HCT116 (cell line): ENCODE measurements around the gene HAPLN2.

ENCODE experiments used
- EZH2 ChIP-seq: fragments of 200-600 bp; sonication (generic); IDR thresholded peaks from 2 replicates; pipeline ENCODE4 v1.6.1; 2017; ENCODE audit warnings: antibody characterized with exemption, mixed run types
- EZH2phosphoT487 ChIP-seq: fragments of 200-600 bp; IDR thresholded peaks from 2 replicates; pipeline ENCODE4 v1.6.1; 2018; ENCODE audit warnings: antibody characterized with exemption, borderline replicate concordance
- JUND ChIP-seq: IDR thresholded peaks from 2 replicates; pipeline ENCODE4 v1.6.1; 2012
- POLR2A ChIP-seq: IDR thresholded peaks from 2 replicates; pipeline ENCODE4 v1.7.0; 2011; ENCODE audit warnings: borderline replicate concordance; ENCODE audit not compliant: insufficient read depth, insufficient read length; ENCODE audit errors: extremely low read depth
- POLR2AphosphoS5 ChIP-seq: IDR thresholded peaks from 2 replicates; pipeline ENCODE4 v1.6.1; 2011; ENCODE audit warnings: mild to moderate bottlenecking, low read depth, low read length, moderate library complexity
- RAD21 ChIP-seq: IDR thresholded peaks from 2 replicates; pipeline ENCODE4 v1.6.1; 2012; ENCODE audit warnings: low read depth, mild to moderate bottlenecking
- SIN3A ChIP-seq: IDR thresholded peaks from 2 replicates; pipeline ENCODE4 v1.6.1; 2012; ENCODE audit warnings: low read depth
- SRF ChIP-seq: IDR thresholded peaks from 2 replicates; pipeline ENCODE4 v1.6.1; 2012; ENCODE audit warnings: low read depth
- YY1 ChIP-seq: IDR thresholded peaks from 2 replicates; pipeline ENCODE4 v1.6.1; 2011; ENCODE audit warnings: low read length, low read depth, moderate library complexity, mild to moderate bottlenecking; ENCODE audit not compliant: insufficient replicate concordance; ENCODE audit errors: extremely low read depth
- ZNF274 ChIP-seq: fragments of 200-500 bp; sonication (Bioruptor generic); IDR thresholded peaks from 2 replicates; pipeline ENCODE4 v1.6.1; 2014; ENCODE audit warnings: mild to moderate bottlenecking, low read depth, low read length, inconsistent platforms
- TF ChIP-seq, protein P1 (sequence below), 3 experiments: fragments of 200-600 bp in 1 of 3; sonication (generic) in 1 of 3; IDR thresholded peaks in 2 of 3; conservative IDR thresholded peaks in 1 of 3; 2 replicates each; pipeline ENCODE4 v1.5.1; 2012 to 2017; ENCODE audit warnings: low read depth in 2 of 3, low read length in 2 of 3, antibody characterized with exemption in 1 of 3, borderline replicate concordance in 1 of 3, control low read depth in 1 of 3, mild to moderate bottlenecking in 1 of 3, mixed read lengths in 1 of 3, mixed run types in 1 of 3, moderate library complexity in 1 of 3; ENCODE audit not compliant: insufficient read depth in 1 of 3
- TF ChIP-seq, protein P2 (sequence below): IDR thresholded peaks from 2 replicates; pipeline ENCODE4 v1.6.1; 2012
- TF ChIP-seq, protein P3 (sequence below): IDR thresholded peaks from 2 replicates; pipeline ENCODE4 v1.6.1; 2012; ENCODE audit warnings: low read depth
- TF ChIP-seq, protein P4 (sequence below): IDR thresholded peaks from 2 replicates; pipeline ENCODE4 v1.6.1; 2012

DNA sequence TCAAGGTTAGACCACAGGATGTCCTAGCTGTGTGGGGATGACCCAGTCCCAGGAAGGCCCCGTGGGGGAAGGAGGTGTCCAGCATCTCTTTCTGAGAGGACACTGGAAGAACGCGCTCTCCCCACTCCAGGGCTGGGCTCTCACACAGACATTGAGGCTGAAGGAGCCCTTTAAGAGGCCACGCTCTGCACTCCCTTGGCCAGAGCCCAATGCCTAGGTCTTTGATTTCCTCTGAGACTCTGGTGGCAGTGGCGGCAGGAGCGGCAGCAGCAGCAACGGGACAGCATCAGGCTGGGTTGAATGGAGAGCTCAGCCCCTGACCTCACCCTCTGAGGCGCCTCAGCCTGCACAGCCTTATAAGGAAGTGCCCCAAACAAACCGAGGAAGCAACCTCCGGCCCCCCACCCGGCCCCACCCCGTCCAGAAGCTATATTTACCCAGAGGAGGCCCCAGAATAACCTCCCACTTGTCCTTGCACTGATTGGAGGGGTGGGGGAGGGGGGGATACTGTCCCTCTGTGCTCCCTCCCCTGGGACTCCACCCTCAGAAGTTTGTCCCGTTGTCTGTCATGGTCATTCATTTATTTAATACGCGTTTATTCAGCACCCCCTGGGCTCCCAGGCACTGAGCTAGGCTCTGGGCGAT, 45.7 kb downstream of the HAPLN2 start:
- TF ChIP-seq, protein P1, sequence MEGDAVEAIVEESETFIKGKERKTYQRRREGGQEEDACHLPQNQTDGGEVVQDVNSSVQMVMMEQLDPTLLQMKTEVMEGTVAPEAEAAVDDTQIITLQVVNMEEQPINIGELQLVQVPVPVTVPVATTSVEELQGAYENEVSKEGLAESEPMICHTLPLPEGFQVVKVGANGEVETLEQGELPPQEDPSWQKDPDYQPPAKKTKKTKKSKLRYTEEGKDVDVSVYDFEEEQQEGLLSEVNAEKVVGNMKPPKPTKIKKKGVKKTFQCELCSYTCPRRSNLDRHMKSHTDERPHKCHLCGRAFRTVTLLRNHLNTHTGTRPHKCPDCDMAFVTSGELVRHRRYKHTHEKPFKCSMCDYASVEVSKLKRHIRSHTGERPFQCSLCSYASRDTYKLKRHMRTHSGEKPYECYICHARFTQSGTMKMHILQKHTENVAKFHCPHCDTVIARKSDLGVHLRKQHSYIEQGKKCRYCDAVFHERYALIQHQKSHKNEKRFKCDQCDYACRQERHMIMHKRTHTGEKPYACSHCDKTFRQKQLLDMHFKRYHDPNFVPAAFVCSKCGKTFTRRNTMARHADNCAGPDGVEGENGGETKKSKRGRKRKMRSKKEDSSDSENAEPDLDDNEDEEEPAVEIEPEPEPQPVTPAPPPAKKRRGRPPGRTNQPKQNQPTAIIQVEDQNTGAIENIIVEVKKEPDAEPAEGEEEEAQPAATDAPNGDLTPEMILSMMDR (IDR thresholded peaks at IDR 0.05 in 2 of 3, conservative IDR thresholded peaks at IDR 0.05 in 1 of 3; ENCODE audit: borderline replicate concordance in 1 of 3, insufficient read depth in 1 of 3, low read depth in 2 of 3, low read length in 2 of 3): no peak
- TF ChIP-seq EZH2 (no peak), RAD21 (no peak), EZH2phosphoT487 (no peak), ZNF274 (no peak), POLR2AphosphoS5 (no peak), POLR2A (no peak), JUND (no peak), SIN3A (no peak), SRF (no peak), YY1 (no peak)
- TF ChIP-seq, protein P2, sequence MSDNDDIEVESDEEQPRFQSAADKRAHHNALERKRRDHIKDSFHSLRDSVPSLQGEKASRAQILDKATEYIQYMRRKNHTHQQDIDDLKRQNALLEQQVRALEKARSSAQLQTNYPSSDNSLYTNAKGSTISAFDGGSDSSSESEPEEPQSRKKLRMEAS: no peak
- TF ChIP-seq, protein P3, sequence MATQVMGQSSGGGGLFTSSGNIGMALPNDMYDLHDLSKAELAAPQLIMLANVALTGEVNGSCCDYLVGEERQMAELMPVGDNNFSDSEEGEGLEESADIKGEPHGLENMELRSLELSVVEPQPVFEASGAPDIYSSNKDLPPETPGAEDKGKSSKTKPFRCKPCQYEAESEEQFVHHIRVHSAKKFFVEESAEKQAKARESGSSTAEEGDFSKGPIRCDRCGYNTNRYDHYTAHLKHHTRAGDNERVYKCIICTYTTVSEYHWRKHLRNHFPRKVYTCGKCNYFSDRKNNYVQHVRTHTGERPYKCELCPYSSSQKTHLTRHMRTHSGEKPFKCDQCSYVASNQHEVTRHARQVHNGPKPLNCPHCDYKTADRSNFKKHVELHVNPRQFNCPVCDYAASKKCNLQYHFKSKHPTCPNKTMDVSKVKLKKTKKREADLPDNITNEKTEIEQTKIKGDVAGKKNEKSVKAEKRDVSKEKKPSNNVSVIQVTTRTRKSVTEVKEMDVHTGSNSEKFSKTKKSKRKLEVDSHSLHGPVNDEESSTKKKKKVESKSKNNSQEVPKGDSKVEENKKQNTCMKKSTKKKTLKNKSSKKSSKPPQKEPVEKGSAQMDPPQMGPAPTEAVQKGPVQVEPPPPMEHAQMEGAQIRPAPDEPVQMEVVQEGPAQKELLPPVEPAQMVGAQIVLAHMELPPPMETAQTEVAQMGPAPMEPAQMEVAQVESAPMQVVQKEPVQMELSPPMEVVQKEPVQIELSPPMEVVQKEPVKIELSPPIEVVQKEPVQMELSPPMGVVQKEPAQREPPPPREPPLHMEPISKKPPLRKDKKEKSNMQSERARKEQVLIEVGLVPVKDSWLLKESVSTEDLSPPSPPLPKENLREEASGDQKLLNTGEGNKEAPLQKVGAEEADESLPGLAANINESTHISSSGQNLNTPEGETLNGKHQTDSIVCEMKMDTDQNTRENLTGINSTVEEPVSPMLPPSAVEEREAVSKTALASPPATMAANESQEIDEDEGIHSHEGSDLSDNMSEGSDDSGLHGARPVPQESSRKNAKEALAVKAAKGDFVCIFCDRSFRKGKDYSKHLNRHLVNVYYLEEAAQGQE: no peak
- TF ChIP-seq, protein P4, sequence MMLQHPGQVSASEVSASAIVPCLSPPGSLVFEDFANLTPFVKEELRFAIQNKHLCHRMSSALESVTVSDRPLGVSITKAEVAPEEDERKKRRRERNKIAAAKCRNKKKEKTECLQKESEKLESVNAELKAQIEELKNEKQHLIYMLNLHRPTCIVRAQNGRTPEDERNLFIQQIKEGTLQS: no peak
